ENCODE results near the gene SLC30A1. TPM values are rescaled to one million over a fixed set of nuclear protein-coding genes. Genes with fewer than 3 reads are reported as not detected.

SLC30A1 gene
- total and polyA plus RNA-seq, 2 of the 8 experiments (the other 6 are each of a cell fraction or from before 2014, with no cell fraction given), result 4.5 to 14.0 TPM

- Histone ChIP-seq H2AFZ (ENCODE audit: low read length) (no peak overlapping the region), H3K27ac (ENCODE audit: low read depth, low read length) (no peak overlapping the region), H4K8ac (ENCODE audit: extremely low read depth, insufficient read depth, low read length) (no peak overlapping the region), H3K79me2 (ENCODE audit: control insufficient read depth in 1 of 2, insufficient read depth in 2 of 2, low read length in 2 of 2) (peaks cover under 1 to 41% of the 10 kb centered on the region in 2 experiments; a peak in 3 of 4 replicates), H3K4me2 (ENCODE audit: insufficient read depth in 1 of 2, low read depth in 2 of 2, low read length in 2 of 2) (no peak overlapping the region), H3K23me2 (ENCODE audit: low read depth, low read length) (no peaks in the 10 kb centered on the region), H2BK20ac (ENCODE audit: low read length) (no peak overlapping the region), H3K9ac (replicated peaks in 1 of 4; ENCODE audit: extremely low read depth in 1 of 4, low read depth in 3 of 4, low read length in 3 of 4) (no peak overlapping the region), H3K14ac (ENCODE audit: insufficient read length) (no peak overlapping the region), H3K27me3 (replicated peaks in 1 of 4; ENCODE audit: control insufficient read depth in 3 of 4, extremely low read depth in 1 of 4, insufficient read depth in 3 of 4, low read length in 3 of 4) (no peaks in the 10 kb centered on the region), H2BK120ac (replicated peaks; ENCODE audit: low read depth, low read length) (no peak overlapping the region), H3K18ac (ENCODE audit: extremely low read depth, low read length) (no peak overlapping the region), H3K9me3 (ENCODE audit: insufficient read depth in 2 of 2, low read depth in 1 of 2, low read length in 1 of 2) (no peaks in the 10 kb centered on the region), H3K4me1 (replicated peaks in 1 of 4; ENCODE audit: control insufficient read depth in 3 of 4, insufficient read depth in 4 of 4, low read length in 3 of 4) (no peaks in the 10 kb centered on the region), H2BK15ac (ENCODE audit: low read length) (no peak overlapping the region), H3K36me3 (ENCODE audit: control insufficient read depth in 2 of 4, insufficient read depth in 4 of 4, low read length in 3 of 4) (peaks cover 0 to 34% (median 2%) of the 10 kb centered on the region in 4 experiments; a peak in 1 of 8 replicates), H2BK12ac (ENCODE audit: low read depth, low read length) (no peak overlapping the region), H4K91ac (replicated peaks; ENCODE audit: insufficient read length, low read length) (no peak overlapping the region), H3K4me3 (ENCODE audit: extremely low read depth in 1 of 4, insufficient read depth in 2 of 4, low read depth in 3 of 4, low read length in 4 of 4) (no peak overlapping the region), H3K56ac (replicated peaks; ENCODE audit: insufficient read length, low read depth, low read length) (no peak overlapping the region), H2AK5ac (ENCODE audit: low read depth, low read length) (no peak overlapping the region), H3K79me1 (ENCODE audit: low read depth, low read length) (no peaks in the 10 kb centered on the region), H4K20me1 (replicated peaks in 1 of 2; ENCODE audit: control insufficient read depth in 1 of 2, insufficient read depth in 2 of 2, low read length in 2 of 2) (no peaks in the 10 kb centered on the region), H4K5ac (ENCODE audit: insufficient read length, low read depth, low read length) (no peak overlapping the region), H3K4ac (replicated peaks; ENCODE audit: insufficient read length, low read depth, low read length) (no peak overlapping the region), H2BK5ac (ENCODE audit: low read depth, low read length) (no peak overlapping the region), H3K23ac (ENCODE audit: insufficient read length) (no peak overlapping the region)
- WGBS, 2 experiments (ENCODE audit: extremely low coverage in 1 of 2, insufficient coverage in 1 of 2, insufficient read length in 1 of 2, insufficient replicate concordance in 2 of 2, low coverage in 1 of 2, low lambda C conversion rate in 2 of 2, missing lambda C conversion rate in 1 of 2), result 89% methylated on average over 2 of the region's 2 CpGs; no CpG with 5 or more reads in 1 of the 2 experiments
- POLR2A ChIA-PET (ENCODE audit: partially characterized antibody), result interaction anchor here (0.5 kb wide), 1 partner anchor 264 kb away, joined by 3 read pairs; no protein-coding TSS in a partner anchor
- CTCF ChIA-PET (ENCODE audit: partially characterized antibody), result interaction anchor here (0.6 to 3.0 kb wide), 3 partner anchors 13 to 82 kb away, joined by 3 to 15 read pairs (median 4); no protein-coding TSS in a partner anchor
- DNase-seq (ENCODE audit: low read depth in 1 of 2, low spot score in 2 of 2) (no peak), FAIRE-seq (no peak)
- TF ChIP-seq NANOG (IDR thresholded peaks at IDR 0.05; ENCODE audit: insufficient read depth, low read depth, low read length, poor library complexity, severe bottlenecking), result no peak
- TF ChIP-seq EGR1 (IDR thresholded peaks at IDR 0.05; ENCODE audit: borderline replicate concordance, low read depth, low read length), result no peak
- no peak for TF ChIP-seq CHD2 (IDR thresholded peaks at IDR 0.05; ENCODE audit: low read length)
- no peak for TF ChIP-seq PHF8 (conservative IDR thresholded peaks at IDR 0.05; ENCODE audit: low read depth, low read length)
- TF ChIP-seq BRCA1 (IDR thresholded peaks at IDR 0.05; ENCODE audit: low read depth, low read length), result no peak
- TF ChIP-seq, protein P1, sequence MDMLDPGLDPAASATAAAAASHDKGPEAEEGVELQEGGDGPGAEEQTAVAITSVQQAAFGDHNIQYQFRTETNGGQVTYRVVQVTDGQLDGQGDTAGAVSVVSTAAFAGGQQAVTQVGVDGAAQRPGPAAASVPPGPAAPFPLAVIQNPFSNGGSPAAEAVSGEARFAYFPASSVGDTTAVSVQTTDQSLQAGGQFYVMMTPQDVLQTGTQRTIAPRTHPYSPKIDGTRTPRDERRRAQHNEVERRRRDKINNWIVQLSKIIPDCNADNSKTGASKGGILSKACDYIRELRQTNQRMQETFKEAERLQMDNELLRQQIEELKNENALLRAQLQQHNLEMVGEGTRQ (IDR thresholded peaks at IDR 0.05; ENCODE audit: low read length), result no peak
- TF ChIP-seq SP4 (IDR thresholded peaks at IDR 0.05; ENCODE audit: low read length), result no peak
- TF ChIP-seq SRF (IDR thresholded peaks at IDR 0.05; ENCODE audit: low read depth, low read length), result no peak
- no peak for TF ChIP-seq HDAC2 (IDR thresholded peaks at IDR 0.05; ENCODE audit: borderline replicate concordance in 1 of 2, low read depth in 2 of 2, low read length in 2 of 2)
- TF ChIP-seq SUZ12 (IDR thresholded peaks at IDR 0.05; ENCODE audit: low read length), result no peak
- no peak for TF ChIP-seq FOSL1 (IDR thresholded peaks at IDR 0.05; ENCODE audit: insufficient read depth, low read depth, low read length)
- no peak for TF ChIP-seq SIX5 (IDR thresholded peaks at IDR 0.05; ENCODE audit: low read depth, low read length)
- no peak for TF ChIP-seq ZNF274 (IDR thresholded peaks at IDR 0.05; ENCODE audit: borderline replicate concordance, extremely low read depth, low read length)
Observed at GRCh38 chr1:211571998-211572397, 7.0 kb downstream of the SLC30A1 start.
